Ramos (cell line): Measurements from ENCODE around the gene HTR5A.
"Not testable (repeated sequence)": the region's sequence is repeated elsewhere in the genome, so short reads cannot be mapped to it uniquely, and the experiment has no call there.

ENCODE experiments used
- in situ Hi-C: fragments of 300-500 bp; cut with MboI; formaldehyde crosslinking; loops from one replicate; pipeline ENCODE4 v1.14.3; 2022; ENCODE audit warnings: low sequenced_read_pairs; ENCODE audit not compliant: unreplicated experiment

The HTR5A gene

GRCh38 chr7:155069992-155070751 is at the start of gene HTR5A:
Gene HTR5A (plus strand): TSS chr7:155070324. CDS start chr7:155070900, 576 bp downstream.
- in situ Hi-C loops, result no loop called here

GRCh38 chr7:155020996-155021395 is 49.1 kb upstream of the HTR5A start:
- in situ Hi-C loops, result no loop called here

GRCh38 chr7:155021699-155022145 is 48.4 kb upstream of the HTR5A start:
- in situ Hi-C loops, result no loop called here

GRCh38 chr7:155027879-155028278 is 42.2 kb upstream of the HTR5A start:
- in situ Hi-C loops, result no loop called here

GRCh38 chr7:155032978-155033377 is 37.1 kb upstream of the HTR5A start:
- in situ Hi-C loops, result no loop called here

- in situ Hi-C loops, result not testable (repeated sequence)
Observed at GRCh38 chr7:155034495-155034894, 35.6 kb upstream of the HTR5A start.

GRCh38 chr7:155038335-155038734 is 31.8 kb upstream of the HTR5A start:
- in situ Hi-C loops, result no loop called here

- in situ Hi-C loops, result no loop called here
Observed at GRCh38 chr7:155043756-155044155, 26.4 kb upstream of the HTR5A start.

GRCh38 chr7:155048006-155048405 is 22.1 kb upstream of the HTR5A start:
- in situ Hi-C loops, result no loop called here

GRCh38 chr7:155051355-155051754 is 18.8 kb upstream of the HTR5A start:
- in situ Hi-C loops, result no loop called here

GRCh38 chr7:155053002-155053401 is 17.1 kb upstream of the HTR5A start:
- in situ Hi-C loops, result no loop called here

GRCh38 chr7:155054761-155055160 is 15.4 kb upstream of the HTR5A start:
- in situ Hi-C loops, result no loop called here

GRCh38 chr7:155057076-155057475 is 13.0 kb upstream of the HTR5A start:
- in situ Hi-C loops, result no loop called here

- in situ Hi-C loops, result no loop called here
Observed at GRCh38 chr7:155058896-155059295, 11.2 kb upstream of the HTR5A start.

- in situ Hi-C loops, result no loop called here
Observed at GRCh38 chr7:155059703-155060102, 10.4 kb upstream of the HTR5A start.

- in situ Hi-C loops, result no loop called here
Observed at GRCh38 chr7:155062411-155062810, 7.7 kb upstream of the HTR5A start.

GRCh38 chr7:155064186-155064585 is 5.9 kb upstream of the HTR5A start:
- in situ Hi-C loops, result no loop called here

GRCh38 chr7:155066417-155066950 is 3.6 kb upstream of the HTR5A start:
- in situ Hi-C loops, result no loop called here

- in situ Hi-C loops, result no loop called here
Observed at GRCh38 chr7:155071121-155071651, 1.1 kb downstream of the HTR5A start.

- in situ Hi-C loops, result no loop called here
Observed at GRCh38 chr7:155071916-155072571, 1.9 kb downstream of the HTR5A start.

GRCh38 chr7:155073922-155074321 is 3.8 kb downstream of the HTR5A start:
- in situ Hi-C loops, result no loop called here
